RKO (cell line): Measurements from ENCODE around the gene FAM76A.
"Not testable (repeated sequence)": the region's sequence is repeated elsewhere in the genome, so short reads cannot be mapped to it uniquely, and the experiment has no call there.

Source experiments
- DNase-seq: peaks from one replicate; pipeline ENCODE4 v3.0.0-alpha.2; 2016; ENCODE audit warnings: low spot score

The FAM76A gene

GRCh38 chr1:27724961-27725373 is 794 bp upstream of the FAM76A start:
- no peak for DNase-seq

- peak; percentile 54 for DNase-seq
Observed at GRCh38 chr1:27726173-27727044, 648 bp downstream of the FAM76A start.

GRCh38 chr1:27727126-27727525 is 1.4 kb downstream of the FAM76A start:
- peak; percentile 69 for DNase-seq

GRCh38 chr1:27736252-27736651 is 10.5 kb downstream of the FAM76A start:
- no peak for DNase-seq

- DNase-seq: no peak
Observed at GRCh38 chr1:27741121-27741520, 15.4 kb downstream of the FAM76A start.

GRCh38 chr1:27744556-27744955 is 18.8 kb downstream of the FAM76A start:
- no peak for DNase-seq

GRCh38 chr1:27745466-27745865 is 19.7 kb downstream of the FAM76A start:
- DNase-seq: no peak

- DNase-seq: no peak
Observed at GRCh38 chr1:27752360-27752759, 26.6 kb downstream of the FAM76A start.

- DNase-seq: no peak
Observed at GRCh38 chr1:27755286-27755685, 29.5 kb downstream of the FAM76A start.

- no peak for DNase-seq
Observed at GRCh38 chr1:27755865-27756264, 30.1 kb downstream of the FAM76A start.

GRCh38 chr1:27759236-27759635 is 33.5 kb downstream of the FAM76A start:
- DNase-seq: no peak

- no peak for DNase-seq
Observed at GRCh38 chr1:27760426-27760825, 34.7 kb downstream of the FAM76A start.

GRCh38 chr1:27762033-27762432 is 36.3 kb downstream of the FAM76A start:
- no peak for DNase-seq

- no peak for DNase-seq
Observed at GRCh38 chr1:27763358-27763757, 37.6 kb downstream of the FAM76A start.

- DNase-seq: no peak
Observed at GRCh38 chr1:27770293-27770830, 44.6 kb downstream of the FAM76A start.

- DNase-seq: no peak
Observed at GRCh38 chr1:27772036-27772931, 46.5 kb downstream of the FAM76A start.

- DNase-seq: peak; percentile 96
Observed at GRCh38 chr1:27772932-27773825, 47.4 kb downstream of the FAM76A start, which contains the start of gene STX12. TSS of gene STX12 (plus strand) at chr1:27773219. CDS start at chr1:27773308, 89 bp downstream.

- peak; percentile 68 for DNase-seq
Observed at GRCh38 chr1:27773826-27774445, 48.2 kb downstream of the FAM76A start.

GRCh38 chr1:27774654-27775053 is 48.9 kb downstream of the FAM76A start:
- no peak for DNase-seq

GRCh38 chr1:27775336-27775735 is 49.6 kb downstream of the FAM76A start:
- DNase-seq: not testable (repeated sequence)

GRCh38 chr1:27776276-27776675 is 50.5 kb downstream of the FAM76A start:
- DNase-seq: not testable (repeated sequence)
